GM04503 (cell line): ENCODE data around the gene GFM1.
"Not testable (repeated sequence)": the region's sequence is repeated elsewhere in the genome, so short reads cannot be mapped to it uniquely, and the experiment has no call there.

Experiments used
- DNase-seq: peaks from one replicate; pipeline ENCODE4 v3.0.0-alpha.2; 2012; ENCODE audit warnings: low read depth

GFM1 gene

DNA sequence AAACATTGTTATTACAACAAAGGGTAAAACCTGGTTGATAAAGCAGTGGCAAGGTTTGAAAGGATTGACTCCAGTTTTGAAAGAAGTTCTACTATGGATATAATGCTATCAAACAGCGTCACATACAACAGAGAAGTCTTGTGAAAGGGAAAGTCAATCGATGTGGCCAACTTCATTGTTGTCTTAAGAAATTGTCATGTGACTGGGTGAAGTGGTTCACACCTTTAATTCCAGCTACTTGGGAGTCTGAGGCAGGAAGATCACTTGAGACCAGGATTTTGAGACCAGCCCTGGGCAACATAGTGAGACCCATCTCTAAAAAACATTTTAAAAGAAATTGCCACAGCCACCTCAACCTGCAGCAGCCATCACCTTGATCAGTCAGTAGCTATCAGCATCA, 34.4 kb downstream of the GFM1 start:
- DNase-seq: no peak

- DNase-seq: no peak
These were observed 35.2 kb downstream of the GFM1 start for GRCh38 chr3:158679547-158680000.

DNA sequence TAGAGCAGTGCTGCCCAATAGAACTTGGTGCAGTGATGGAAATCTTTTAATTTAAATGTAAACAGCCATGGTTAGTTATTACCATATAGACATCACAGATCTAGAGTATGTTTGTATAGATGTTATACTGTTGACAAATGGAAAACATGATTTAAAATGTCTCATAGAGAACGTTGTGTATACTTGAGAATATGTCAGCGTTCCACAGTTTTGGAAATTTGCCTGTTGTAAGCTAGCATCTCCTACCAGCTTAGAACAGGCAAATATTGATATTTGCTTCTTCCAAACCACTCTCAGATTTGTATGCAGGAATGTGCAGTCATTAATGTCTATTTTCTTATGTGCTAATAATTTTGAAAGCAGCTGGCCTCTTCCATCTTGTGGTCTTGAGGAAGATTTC, 36.5 kb downstream of the GFM1 start:
- no peak for DNase-seq

GRCh38 chr3:158683230-158683962, 39.1 kb downstream of the GFM1 start:
- DNase-seq: peak; percentile 78

DNA sequence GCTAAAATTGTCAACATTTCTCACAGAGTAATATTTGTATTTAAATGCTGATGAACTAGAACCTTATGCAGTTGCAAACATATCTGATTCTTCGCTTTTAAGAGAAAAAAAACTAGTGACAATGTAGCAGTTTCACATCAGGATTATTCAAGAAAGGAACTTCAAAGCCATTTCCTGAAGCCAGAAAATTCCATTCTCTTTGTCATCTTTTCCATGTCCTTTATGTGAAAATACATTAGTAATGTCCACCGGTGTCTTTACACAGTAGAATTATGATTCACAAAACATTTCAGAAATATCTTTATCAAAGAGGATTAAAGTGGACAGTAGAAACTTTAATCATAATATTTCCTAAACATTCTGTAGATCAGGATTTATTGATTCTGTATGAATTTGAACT, 40.8 kb downstream of the GFM1 start:
- DNase-seq: no peak

- DNase-seq: not testable (repeated sequence)
These were observed 49.6 kb downstream of the GFM1 start for GRCh38 chr3:158693866-158694456.

DNA sequence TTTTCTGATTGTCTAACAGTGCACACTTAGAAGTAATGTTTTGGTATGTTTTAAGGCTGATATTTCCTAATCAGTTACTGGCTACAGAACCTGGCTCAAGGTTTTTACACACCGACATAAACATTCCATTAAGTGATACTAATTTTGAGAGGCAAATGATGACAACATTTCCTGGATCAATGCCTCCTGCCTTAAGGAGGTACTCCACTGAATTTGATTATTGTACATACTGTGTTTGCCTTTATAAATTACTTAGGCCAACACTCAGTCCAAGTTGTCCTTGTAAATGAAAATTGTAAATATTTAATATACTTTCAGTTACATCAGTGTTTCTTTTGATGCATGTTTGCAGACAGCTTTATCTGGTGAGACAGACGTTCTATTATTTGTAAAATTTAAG, 52.3 kb downstream of the GFM1 start:
- DNase-seq: no peak

GRCh38 chr3:158700559-158700958, 56.2 kb downstream of the GFM1 start:
- DNase-seq: no peak

- no peak for DNase-seq
These were observed 57.2 kb downstream of the GFM1 start for GRCh38 chr3:158701420-158702065.

- no peak for DNase-seq
These were observed 58.6 kb downstream of the GFM1 start for GRCh38 chr3:158702815-158703481.

GRCh38 chr3:158703566-158703965, 59.2 kb downstream of the GFM1 start:
- DNase-seq: no peak

DNA sequence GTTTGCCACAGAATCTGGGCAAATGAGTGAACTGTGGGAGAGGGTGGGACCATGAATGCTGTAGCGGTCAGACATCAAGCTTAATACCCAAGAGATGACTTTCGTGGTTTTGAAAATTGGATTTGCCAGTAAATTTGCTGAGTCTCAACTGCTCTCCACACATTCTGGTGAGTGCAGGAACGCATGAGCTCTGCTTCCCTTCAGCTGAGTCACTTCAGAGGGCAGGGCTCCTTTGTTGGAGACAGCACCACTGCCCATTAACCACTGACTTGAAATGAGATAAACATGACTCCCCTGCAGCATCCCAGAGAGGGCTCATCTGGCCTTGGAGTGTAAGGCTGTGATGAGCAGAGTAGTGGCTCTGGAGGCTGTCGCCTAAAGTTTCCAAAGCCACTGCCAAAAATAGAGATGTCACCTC, 65.3 kb downstream of the GFM1 start:
- peak; percentile 99 for DNase-seq

- no peak for DNase-seq
These were observed 66.3 kb downstream of the GFM1 start for GRCh38 chr3:158710601-158711000.

DNA sequence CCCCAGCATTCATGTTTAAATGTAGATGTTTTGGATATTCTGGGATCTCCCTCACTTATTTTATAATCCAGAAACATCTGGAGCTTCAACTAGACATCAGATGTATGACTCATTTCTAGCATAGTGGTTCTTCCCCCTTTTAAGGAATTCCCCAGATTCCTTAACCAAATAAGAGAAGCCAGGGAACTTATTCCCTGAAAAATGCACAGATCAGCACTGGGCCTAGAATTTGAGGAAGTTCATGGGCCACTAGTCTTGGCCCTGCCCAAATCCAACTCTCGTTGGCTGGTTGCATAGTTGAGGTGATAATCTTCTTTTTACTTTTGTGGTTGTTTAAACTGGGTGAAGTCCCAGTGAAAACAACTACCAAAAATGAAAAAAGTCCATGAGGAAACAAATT, 67.6 kb downstream of the GFM1 start:
- DNase-seq: peak; percentile 81

DNA sequence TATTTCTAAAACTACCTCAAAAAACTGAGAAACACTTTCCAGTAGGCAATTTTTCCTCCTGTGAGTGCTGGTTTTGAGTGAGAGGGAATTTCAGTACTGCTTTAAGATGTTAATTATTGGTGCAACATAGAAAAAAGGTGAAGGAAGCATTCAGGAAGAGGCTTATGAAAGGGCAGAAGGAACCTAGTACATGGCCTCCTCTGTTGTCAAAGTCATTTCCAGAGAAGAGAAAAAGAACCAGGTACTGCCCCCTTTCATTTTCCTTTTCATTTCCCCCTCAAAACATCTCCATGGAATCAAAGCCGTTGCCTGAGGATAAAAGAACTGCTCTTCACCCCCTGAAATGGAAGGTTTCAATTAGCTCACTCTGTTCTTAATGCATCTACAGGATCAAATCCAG, 68.1 kb downstream of the GFM1 start:
- no peak for DNase-seq

DNA sequence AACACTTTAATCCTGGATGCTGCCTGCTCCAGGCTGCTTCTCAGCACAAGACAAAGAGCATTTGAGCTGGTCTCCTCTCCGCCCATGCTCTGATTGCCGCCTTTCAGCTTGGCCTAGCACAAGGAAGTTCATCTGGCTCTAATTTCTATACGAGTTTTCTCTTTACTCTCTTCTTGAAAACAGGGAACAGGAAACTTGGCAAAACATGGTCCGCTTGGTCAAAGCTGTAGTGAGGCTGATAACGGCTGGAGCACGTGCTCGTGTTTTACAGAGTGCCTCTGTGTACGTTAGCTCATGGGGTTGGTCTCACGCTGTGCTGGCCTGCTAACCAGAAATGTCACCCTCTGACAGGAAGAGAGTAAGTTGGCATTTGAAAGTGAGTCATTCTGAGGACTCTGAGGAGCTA, 68.8 kb downstream of the GFM1 start:
- DNase-seq: no peak

DNA sequence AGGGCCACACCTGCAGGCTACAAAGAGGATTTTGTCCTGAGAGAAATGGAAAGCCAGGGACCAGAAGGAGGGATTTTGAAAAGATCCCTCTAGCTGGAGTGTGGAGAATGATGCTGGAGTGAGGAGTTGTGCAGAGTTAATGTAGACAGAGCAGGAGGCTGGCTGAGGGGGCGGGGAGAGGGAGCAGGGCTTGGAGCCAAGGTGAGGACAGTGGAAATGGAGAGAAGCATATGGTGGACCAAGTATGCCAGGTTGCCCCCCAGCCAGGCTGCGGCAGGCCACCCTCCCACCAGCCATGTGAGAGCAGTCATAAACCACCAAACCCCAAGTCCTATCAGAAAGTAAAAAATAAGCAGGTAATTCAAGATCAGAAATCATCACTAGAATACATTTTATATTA, 73.2 kb downstream of the GFM1 start:
- DNase-seq: no peak

DNA sequence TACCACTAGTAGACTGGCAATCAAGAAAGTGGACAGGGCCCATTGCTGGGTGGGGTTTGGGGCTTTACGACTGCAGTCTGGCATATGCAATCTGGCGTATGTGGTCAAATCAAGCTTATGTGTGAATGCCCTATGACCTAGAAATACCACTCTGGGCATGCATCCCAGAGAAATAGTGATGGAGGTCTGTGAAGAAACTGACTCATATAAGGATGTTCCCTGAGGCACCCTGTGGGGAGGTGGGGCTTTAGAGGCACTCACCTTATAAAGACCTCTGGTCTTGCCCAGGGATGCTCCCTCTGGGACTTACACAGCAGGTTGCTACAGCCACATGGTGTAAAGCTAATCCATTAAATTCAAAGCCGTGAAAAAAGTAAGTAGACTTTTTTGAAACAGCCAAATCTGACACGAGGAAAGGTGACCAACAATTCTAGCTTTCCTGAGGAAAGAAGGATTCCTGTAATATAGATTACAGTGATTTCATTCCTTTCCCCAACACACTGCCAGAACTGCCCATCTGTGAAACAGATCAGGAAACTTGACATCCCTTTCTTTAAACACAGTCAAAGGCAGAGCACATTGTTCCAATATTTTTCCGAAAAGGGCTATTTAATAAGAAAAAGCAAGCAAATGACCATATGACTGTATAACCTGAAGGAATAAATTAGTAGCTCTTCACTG, 74.3 kb downstream of the GFM1 start:
- peak; percentile 81 for DNase-seq

DNA sequence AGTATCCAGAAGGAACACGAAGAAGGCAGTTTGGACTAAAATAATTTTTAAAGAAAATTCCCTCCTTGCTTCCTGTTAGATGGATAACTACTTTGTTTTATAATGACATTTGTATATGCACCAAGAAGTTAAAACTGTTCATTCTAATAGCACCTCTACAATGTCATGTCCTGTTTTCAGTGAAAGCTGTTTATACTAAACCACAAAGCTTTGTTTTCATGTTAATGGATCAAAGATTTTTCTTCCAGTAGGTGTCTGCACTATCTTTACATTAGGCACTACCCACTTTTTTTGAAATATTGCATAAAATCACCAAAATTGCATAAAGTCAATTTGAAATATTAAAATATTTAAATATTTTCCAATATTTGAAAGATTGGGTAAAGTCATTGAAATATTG, 77.8 kb downstream of the GFM1 start:
- no peak for DNase-seq

- no peak for DNase-seq
These were observed 79.7 kb downstream of the GFM1 start for GRCh38 chr3:158723991-158724390.

GRCh38 chr3:158725348-158726011, 81.2 kb downstream of the GFM1 start:
- peak; percentile 91 for DNase-seq
